GM23338 (cell line): Measurements from ENCODE around the gene ATIC. TPM values are rescaled to one million over a fixed set of nuclear protein-coding genes. Genes with fewer than 3 reads are reported as not detected.

Experiments used
- ATAC-seq: fragments of 200-7000 bp; cut with Tn5 transposase; 3 replicates; pipeline ENCODE4 v1.9.1; 2020
- DNase-seq: peaks from one replicate; pipeline ENCODE4 v3.0.0-alpha.2; 2015; ENCODE audit warnings: low spot score
- H2AFZ ChIP-seq: fragments of 200-600 bp; sonication (generic); 2 replicates; pipeline ENCODE4 v1.8.0; 2016; ENCODE audit warnings: antibody characterized with exemption, mild to moderate bottlenecking, moderate library complexity
- H3F3A ChIP-seq: fragments of 200-600 bp; sonication (generic); replicated peaks from 2 replicates; pipeline ENCODE4 v1.8.0; 2017; ENCODE audit warnings: antibody characterized with exemption, mixed run types, low read depth
- H3K27ac ChIP-seq: fragments of 200-600 bp; sonication (generic); 2 replicates; pipeline ENCODE4 v1.6.1; 2016; ENCODE audit warnings: low read depth
- H3K27me3 ChIP-seq: fragments of 200-600 bp; sonication (generic); 2 replicates; pipeline ENCODE4 v1.8.0; 2016; ENCODE audit warnings: mild to moderate bottlenecking, mixed run types, moderate library complexity; ENCODE audit not compliant: insufficient read depth
- H3K36me3 ChIP-seq: fragments of 200-600 bp; sonication (generic); 2 replicates; pipeline ENCODE4 v1.8.0; 2016; ENCODE audit warnings: mild to moderate bottlenecking; ENCODE audit not compliant: insufficient read depth
- H3K4me1 ChIP-seq: fragments of 200-600 bp; sonication (generic); 2 replicates; pipeline ENCODE4 v1.8.0; 2016; ENCODE audit warnings: mild to moderate bottlenecking, moderate library complexity; ENCODE audit not compliant: insufficient read depth
- H3K4me2 ChIP-seq: fragments of 200-600 bp; sonication (generic); 2 replicates; pipeline ENCODE4 v1.7.1; 2017; ENCODE audit warnings: mixed run types
- H3K4me3 ChIP-seq: fragments of 200-600 bp; sonication (generic); 2 replicates; pipeline ENCODE4 v1.6.1; 2016; ENCODE audit warnings: mixed run types
- H3K79me2 ChIP-seq: fragments of 200-600 bp; sonication (generic); replicated peaks from 2 replicates; pipeline ENCODE4 v1.8.0; 2017; ENCODE audit warnings: mild to moderate bottlenecking; ENCODE audit not compliant: insufficient read depth
- H3K9me2 ChIP-seq: fragments of 200-600 bp; sonication (generic); 2 replicates; pipeline ENCODE4 v1.8.0; 2017; ENCODE audit not compliant: insufficient read depth
- H4K20me1 ChIP-seq: fragments of 200-600 bp; sonication (generic); replicated peaks from 2 replicates; pipeline ENCODE4 v1.8.0; 2017; ENCODE audit warnings: mild to moderate bottlenecking; ENCODE audit not compliant: insufficient read depth
- H3K27ac Mint-ChIP-seq: 2 replicates; pipeline ENCODE4 v1.8.0; 2020; ENCODE audit warnings: inconsistent platforms, mild to moderate bottlenecking, moderate library complexity, mixed read lengths
- H3K27me3 Mint-ChIP-seq: 3 replicates; pipeline ENCODE4 v1.8.0; 2022; ENCODE audit warnings: low read depth, mild to moderate bottlenecking, moderate library complexity, mixed read lengths, inconsistent platforms; ENCODE audit not compliant: insufficient read depth, poor library complexity
- H3K36me3 Mint-ChIP-seq: 3 replicates; pipeline ENCODE4 v1.8.0; 2021; ENCODE audit warnings: low read depth, mild to moderate bottlenecking, inconsistent platforms, moderate library complexity, mixed read lengths
- H3K4me1 Mint-ChIP-seq: 3 replicates; pipeline ENCODE4 v1.8.0; 2020; ENCODE audit warnings: mild to moderate bottlenecking, inconsistent platforms, mixed read lengths
- H3K4me3 Mint-ChIP-seq: 3 replicates; pipeline ENCODE4 v1.8.0; 2021; ENCODE audit warnings: moderate library complexity, mild to moderate bottlenecking, inconsistent platforms, mixed read lengths
- H3K9me3 Mint-ChIP-seq: 3 replicates; pipeline ENCODE4 v1.8.0; 2020; ENCODE audit warnings: moderate library complexity, mild to moderate bottlenecking, inconsistent platforms, mixed read lengths
- CREB1 ChIP-seq: fragments of 250-450 bp; sonication (Bioruptor Pico); IDR thresholded peaks from 2 replicates; pipeline ENCODE4 v1.5.0; 2020; ENCODE audit warnings: low read depth, mild to moderate bottlenecking, moderate library complexity
- EZH2 ChIP-seq: fragments of 200-600 bp; sonication (generic); IDR thresholded peaks from one replicate; pipeline ENCODE4 v1.8.0; 2017; ENCODE audit warnings: antibody characterized with exemption, mild to moderate bottlenecking, low read depth; ENCODE audit not compliant: unreplicated experiment
- EZH2phosphoT487 ChIP-seq: fragments of 200-600 bp; sonication (generic); IDR thresholded peaks from one replicate; pipeline ENCODE4 v1.8.1; 2018; ENCODE audit warnings: antibody characterized with exemption; ENCODE audit not compliant: unreplicated experiment
- NANOG ChIP-seq: IDR thresholded peaks from 2 replicates; pipeline ENCODE4 v1.6.1; 2016; ENCODE audit warnings: antibody characterized with exemption, borderline replicate concordance
- POLR2AphosphoS5 ChIP-seq: IDR thresholded peaks from 2 replicates; pipeline ENCODE4 v1.6.1; 2016; ENCODE audit warnings: antibody characterized with exemption, low read depth
- STAT1 ChIP-seq: IDR thresholded peaks from one replicate; pipeline ENCODE4 v1.6.1; 2016; ENCODE audit warnings: antibody characterized with exemption; ENCODE audit not compliant: unreplicated experiment
- ZNF114 ChIP-seq: fragments of 250-450 bp; sonication (Bioruptor Pico); IDR thresholded peaks from 2 replicates; pipeline ENCODE4 v1.5.0; 2020; ENCODE audit warnings: mild to moderate bottlenecking, moderate library complexity
- ZNF331 ChIP-seq: fragments of 250-450 bp; sonication (Bioruptor Pico); IDR thresholded peaks from 2 replicates; pipeline ENCODE4 v1.5.0; 2020; ENCODE audit warnings: low read depth, mild to moderate bottlenecking, moderate library complexity
- polyA plus RNA-seq: library from polyadenylated mRNA; unstranded; fragments of >200 nt; fragmentation: Nextera tagmentation; extraction: Ambion mirVana; gene quantifications from 2 replicates; pipeline ENCODE4 v1.2.1, GENCODE V29; 2016
- total RNA-seq: library from RNA; depleted of rRNA; stranded (reverse); fragments of >200 nt; shearing (Covaris generic); gene quantifications from 2 replicates; pipeline ENCODE4 v1.2.3, GENCODE V29; 2014
- TF ChIP-seq, protein P1 (sequence below): IDR thresholded peaks from one replicate; pipeline ENCODE4 v1.6.1; 2018; ENCODE audit warnings: antibody characterized with exemption; ENCODE audit not compliant: unreplicated experiment
- TF ChIP-seq, protein P2 (sequence below), 2 experiments: fragments of 200-600 bp in 1 of 2; sonication (generic) in 1 of 2; conservative IDR thresholded peaks; 2 replicates each; pipeline versions ENCODE4 v1.5.1 to v1.6.1; 2016 to 2017; ENCODE audit warnings: antibody characterized with exemption in 2 of 2, low read depth in 2 of 2, mild to moderate bottlenecking in 2 of 2, moderate library complexity in 1 of 2

Gene ATIC
- total and polyA plus RNA-seq, 2 experiments from 2014 or later: 118 to 185 TPM

DNA sequence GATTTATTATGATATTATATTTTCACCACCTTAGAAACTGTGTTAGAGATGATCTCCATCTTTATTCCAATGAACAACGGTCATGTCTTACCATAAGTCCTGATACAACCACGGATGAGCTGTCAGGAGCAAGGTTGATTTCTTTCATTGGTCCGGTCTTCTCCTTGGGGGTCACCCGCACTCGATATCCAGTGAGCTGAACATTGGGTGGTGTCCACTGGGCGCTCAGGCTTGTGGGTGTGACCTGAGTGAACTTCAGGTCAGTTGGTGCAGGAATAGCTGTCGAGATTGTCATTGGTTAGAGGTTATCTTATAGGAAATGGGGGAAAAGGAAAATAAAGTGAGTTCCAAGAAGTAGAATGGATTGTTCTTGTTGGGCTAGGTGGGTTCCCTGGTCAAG lies 67.2 kb downstream of the ATIC start:
- 0 out of 2 replicates have a peak, but pooled peaks cover 4% of the 10 kb centered on the region for H4K20me1 ChIP-seq

DNA sequence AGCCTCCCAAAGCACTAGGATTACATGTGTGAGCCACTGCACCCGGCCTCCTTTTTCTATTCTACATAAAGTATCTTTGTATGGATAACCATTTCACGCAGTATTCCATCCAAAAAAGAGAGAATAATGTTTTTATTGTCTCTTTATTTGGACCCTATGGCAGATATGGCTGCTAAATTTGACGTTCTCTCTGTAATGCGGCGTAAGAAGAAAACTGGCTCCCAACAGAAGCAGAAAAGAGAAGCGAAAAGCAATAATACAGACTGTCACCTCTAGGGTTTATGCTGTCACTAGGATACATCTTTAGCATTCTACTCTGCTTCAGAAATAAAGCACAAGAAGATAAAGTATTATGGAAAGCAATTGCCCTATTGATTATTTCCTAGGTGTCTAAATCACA lies 68.1 kb downstream of the ATIC start:
- Mint-ChIP-seq H3K9me3 (no peaks in the 10 kb centered on the region), H3K4me1 (peaks cover 4% of the 10 kb centered on the region; the same call in 2 of the 3 replicates), H3K27me3 (no peaks in the 10 kb centered on the region), H3K27ac (no peak overlapping the region), H3K36me3 (peaks cover 54% of the 10 kb centered on the region), H3K4me3 (no peak overlapping the region)
- Histone ChIP-seq H3K79me2 (no peaks in the 10 kb centered on the region), H3F3A (no peaks in the 10 kb centered on the region), H2AFZ (no peak overlapping the region), H3K27me3 (no peaks in the 10 kb centered on the region), H4K20me1 (0 out of 2 replicates have a peak, but pooled peaks cover 8% of the 10 kb centered on the region), H3K9me2 (no peaks in the 10 kb centered on the region), H3K36me3 (peaks cover 64% of the 10 kb centered on the region), H3K4me3 (no peak overlapping the region), H3K4me2 (no peak overlapping the region), H3K4me1 (no peaks in the 10 kb centered on the region), H3K27ac (no peak overlapping the region)
- no peak for ATAC-seq
- DNase-seq: no peak
- TF ChIP-seq EZH2: no peak
- no peak for TF ChIP-seq CREB1
- TF ChIP-seq EZH2phosphoT487: no peak
- TF ChIP-seq, protein P1, sequence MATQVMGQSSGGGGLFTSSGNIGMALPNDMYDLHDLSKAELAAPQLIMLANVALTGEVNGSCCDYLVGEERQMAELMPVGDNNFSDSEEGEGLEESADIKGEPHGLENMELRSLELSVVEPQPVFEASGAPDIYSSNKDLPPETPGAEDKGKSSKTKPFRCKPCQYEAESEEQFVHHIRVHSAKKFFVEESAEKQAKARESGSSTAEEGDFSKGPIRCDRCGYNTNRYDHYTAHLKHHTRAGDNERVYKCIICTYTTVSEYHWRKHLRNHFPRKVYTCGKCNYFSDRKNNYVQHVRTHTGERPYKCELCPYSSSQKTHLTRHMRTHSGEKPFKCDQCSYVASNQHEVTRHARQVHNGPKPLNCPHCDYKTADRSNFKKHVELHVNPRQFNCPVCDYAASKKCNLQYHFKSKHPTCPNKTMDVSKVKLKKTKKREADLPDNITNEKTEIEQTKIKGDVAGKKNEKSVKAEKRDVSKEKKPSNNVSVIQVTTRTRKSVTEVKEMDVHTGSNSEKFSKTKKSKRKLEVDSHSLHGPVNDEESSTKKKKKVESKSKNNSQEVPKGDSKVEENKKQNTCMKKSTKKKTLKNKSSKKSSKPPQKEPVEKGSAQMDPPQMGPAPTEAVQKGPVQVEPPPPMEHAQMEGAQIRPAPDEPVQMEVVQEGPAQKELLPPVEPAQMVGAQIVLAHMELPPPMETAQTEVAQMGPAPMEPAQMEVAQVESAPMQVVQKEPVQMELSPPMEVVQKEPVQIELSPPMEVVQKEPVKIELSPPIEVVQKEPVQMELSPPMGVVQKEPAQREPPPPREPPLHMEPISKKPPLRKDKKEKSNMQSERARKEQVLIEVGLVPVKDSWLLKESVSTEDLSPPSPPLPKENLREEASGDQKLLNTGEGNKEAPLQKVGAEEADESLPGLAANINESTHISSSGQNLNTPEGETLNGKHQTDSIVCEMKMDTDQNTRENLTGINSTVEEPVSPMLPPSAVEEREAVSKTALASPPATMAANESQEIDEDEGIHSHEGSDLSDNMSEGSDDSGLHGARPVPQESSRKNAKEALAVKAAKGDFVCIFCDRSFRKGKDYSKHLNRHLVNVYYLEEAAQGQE: no peak
- no peak for TF ChIP-seq STAT1
- TF ChIP-seq, protein P2, sequence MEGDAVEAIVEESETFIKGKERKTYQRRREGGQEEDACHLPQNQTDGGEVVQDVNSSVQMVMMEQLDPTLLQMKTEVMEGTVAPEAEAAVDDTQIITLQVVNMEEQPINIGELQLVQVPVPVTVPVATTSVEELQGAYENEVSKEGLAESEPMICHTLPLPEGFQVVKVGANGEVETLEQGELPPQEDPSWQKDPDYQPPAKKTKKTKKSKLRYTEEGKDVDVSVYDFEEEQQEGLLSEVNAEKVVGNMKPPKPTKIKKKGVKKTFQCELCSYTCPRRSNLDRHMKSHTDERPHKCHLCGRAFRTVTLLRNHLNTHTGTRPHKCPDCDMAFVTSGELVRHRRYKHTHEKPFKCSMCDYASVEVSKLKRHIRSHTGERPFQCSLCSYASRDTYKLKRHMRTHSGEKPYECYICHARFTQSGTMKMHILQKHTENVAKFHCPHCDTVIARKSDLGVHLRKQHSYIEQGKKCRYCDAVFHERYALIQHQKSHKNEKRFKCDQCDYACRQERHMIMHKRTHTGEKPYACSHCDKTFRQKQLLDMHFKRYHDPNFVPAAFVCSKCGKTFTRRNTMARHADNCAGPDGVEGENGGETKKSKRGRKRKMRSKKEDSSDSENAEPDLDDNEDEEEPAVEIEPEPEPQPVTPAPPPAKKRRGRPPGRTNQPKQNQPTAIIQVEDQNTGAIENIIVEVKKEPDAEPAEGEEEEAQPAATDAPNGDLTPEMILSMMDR (conservative IDR thresholded peaks at IDR 0.05; ENCODE audit: low read depth in 2 of 2): no peak
- no peak for TF ChIP-seq ZNF331
- TF ChIP-seq POLR2AphosphoS5: no peak
- TF ChIP-seq ZNF114 (CRISPR knock-in tag): no peak

More for the DNA sequence above, 67.2 kb downstream of the ATIC start:
- TF ChIP-seq ZNF114 (CRISPR knock-in tag) (no peak), EZH2phosphoT487 (no peak), NANOG (no peak), POLR2AphosphoS5 (no peak)
- TF ChIP-seq, protein P1: no peak
- H3K9me2 ChIP-seq: no peaks in the 10 kb centered on the region
- peaks cover 58% of the 10 kb centered on the region for H3K36me3 Mint-ChIP-seq
- H3K4me1 ChIP-seq: no peaks in the 10 kb centered on the region
- H2AFZ ChIP-seq: no peak overlapping the region
- H3K4me3 ChIP-seq: no peak overlapping the region
- no peak overlapping the region for H3K4me3 Mint-ChIP-seq
- ATAC-seq (no peak), DNase-seq (no peak)
- no peaks in the 10 kb centered on the region for H3K79me2 ChIP-seq
- peaks cover 63% of the 10 kb centered on the region for H3K36me3 ChIP-seq
- H3K27ac ChIP-seq: no peak overlapping the region
- H3K27ac Mint-ChIP-seq: no peak overlapping the region; the same call in 1 of the 2 replicates
- no peaks in the 10 kb centered on the region for H3K27me3 Mint-ChIP-seq
- H3K4me1 Mint-ChIP-seq: peaks cover 4% of the 10 kb centered on the region; the same call in 2 of the 3 replicates
- H3K9me3 Mint-ChIP-seq: no peaks in the 10 kb centered on the region
- no peaks in the 10 kb centered on the region for H3K27me3 ChIP-seq
- H3K4me2 ChIP-seq: no peak overlapping the region
- no peaks in the 10 kb centered on the region for H3F3A ChIP-seq
